ENCODE data around the gene GADD45B.

Gene GADD45B

GRCh38 chr19:2475702-2476450 is at the start of gene GADD45B:
Gene GADD45B (plus strand): TSS chr19:2476127. CDS start chr19:2476359, 232 bp downstream.
- H3K9ac ChIP-seq (ENCODE audit: low read depth, low read length): peak within 1 kb of the TSS; percentile 71; the same call in 1 of the 2 replicates
- no peak within 1 kb of the TSS for H3K27ac ChIP-seq (ENCODE audit: low read length)
- no peaks in the 10 kb centered on the region for H3K36me3 ChIP-seq (ENCODE audit: insufficient read depth, low read depth, low read length)
- H3K4me3 ChIP-seq (ENCODE audit: low read length): peak within 1 kb of the TSS; percentile 90
- no peaks in the 10 kb centered on the region for H3K9me3 ChIP-seq (ENCODE audit: insufficient read depth, low read depth, low read length)
- peaks cover 2% of the 10 kb centered on the region; the same call in 1 of the 2 replicates for H3K4me1 ChIP-seq (ENCODE audit: insufficient read depth, low read length)
- H3K27me3 ChIP-seq (ENCODE audit: insufficient read depth, low read length): peaks cover 59% of the 10 kb centered on the region

- Histone ChIP-seq H3K4me3 (ENCODE audit: low read length) (peak overlapping the region; percentile 93), H3K36me3 (ENCODE audit: insufficient read depth, low read depth, low read length) (peaks cover 25% of the 10 kb centered on the region), H3K9me3 (ENCODE audit: insufficient read depth, low read depth, low read length) (no peaks in the 10 kb centered on the region), H3K9ac (ENCODE audit: low read depth, low read length) (peak overlapping the region; percentile 99), H3K4me1 (ENCODE audit: insufficient read depth, low read length) (peaks cover 6% of the 10 kb centered on the region; the same call in 1 of the 2 replicates), H3K27ac (ENCODE audit: low read length) (peak overlapping the region; percentile 98), H3K27me3 (ENCODE audit: insufficient read depth, low read length) (no peaks in the 10 kb centered on the region)
These were observed 49.1 kb upstream of the GADD45B start for GRCh38 chr19:2426611-2427428.

GRCh38 chr19:2427429-2428320 is 48.3 kb upstream of the GADD45B start, which contains the start of gene TIMM13:
Gene TIMM13 (minus strand): TSS chr19:2427586. CDS start chr19:2427533, 53 bp downstream.
- Histone ChIP-seq H3K4me1 (ENCODE audit: insufficient read depth, low read length) (peaks cover 6% of the 10 kb centered on the region; the same call in 1 of the 2 replicates), H3K9ac (ENCODE audit: low read depth, low read length) (peak within 1 kb of the TSS; percentile 99), H3K27me3 (ENCODE audit: insufficient read depth, low read length) (no peaks in the 10 kb centered on the region), H3K4me3 (ENCODE audit: low read length) (peak within 1 kb of the TSS; percentile 93), H3K9me3 (ENCODE audit: insufficient read depth, low read depth, low read length) (no peaks in the 10 kb centered on the region), H3K27ac (ENCODE audit: low read length) (peak within 1 kb of the TSS; percentile 98), H3K36me3 (ENCODE audit: insufficient read depth, low read depth, low read length) (peaks cover 31% of the 10 kb centered on the region)

- Histone ChIP-seq H3K27ac (ENCODE audit: low read length) (peak overlapping the region; percentile 98), H3K9ac (ENCODE audit: low read depth, low read length) (peak overlapping the region; percentile 99; the same call in 1 of the 2 replicates), H3K4me1 (ENCODE audit: insufficient read depth, low read length) (peaks cover 6% of the 10 kb centered on the region; the same call in 1 of the 2 replicates), H3K36me3 (ENCODE audit: insufficient read depth, low read depth, low read length) (peaks cover 31% of the 10 kb centered on the region), H3K9me3 (ENCODE audit: insufficient read depth, low read depth, low read length) (no peaks in the 10 kb centered on the region), H3K27me3 (ENCODE audit: insufficient read depth, low read length) (no peaks in the 10 kb centered on the region), H3K4me3 (ENCODE audit: low read length) (peak overlapping the region; percentile 93)
These were observed 47.6 kb upstream of the GADD45B start for GRCh38 chr19:2428321-2428690.

GRCh38 chr19:2428756-2429711 is 46.9 kb upstream of the GADD45B start:
- Histone ChIP-seq H3K27ac (ENCODE audit: low read length) (no peak overlapping the region), H3K36me3 (ENCODE audit: insufficient read depth, low read depth, low read length) (peaks cover 35% of the 10 kb centered on the region), H3K4me3 (ENCODE audit: low read length) (peak overlapping the region; percentile 93; the same call in 1 of the 2 replicates), H3K9me3 (ENCODE audit: insufficient read depth, low read depth, low read length) (no peaks in the 10 kb centered on the region), H3K4me1 (ENCODE audit: insufficient read depth, low read length) (peaks cover 6% of the 10 kb centered on the region; the same call in 1 of the 2 replicates), H3K27me3 (ENCODE audit: insufficient read depth, low read length) (no peaks in the 10 kb centered on the region), H3K9ac (ENCODE audit: low read depth, low read length) (peak overlapping the region; percentile 99; the same call in 1 of the 2 replicates)

GRCh38 chr19:2429917-2430535 is 45.9 kb upstream of the GADD45B start:
- H3K27me3 ChIP-seq (ENCODE audit: insufficient read depth, low read length): no peaks in the 10 kb centered on the region
- no peak overlapping the region for H3K27ac ChIP-seq (ENCODE audit: low read length)
- no peaks in the 10 kb centered on the region for H3K9me3 ChIP-seq (ENCODE audit: insufficient read depth, low read depth, low read length)
- no peak overlapping the region for H3K9ac ChIP-seq (ENCODE audit: low read depth, low read length)
- peaks cover 6% of the 10 kb centered on the region; the same call in 1 of the 2 replicates for H3K4me1 ChIP-seq (ENCODE audit: insufficient read depth, low read length)
- H3K4me3 ChIP-seq (ENCODE audit: low read length): no peak overlapping the region
- H3K36me3 ChIP-seq (ENCODE audit: insufficient read depth, low read depth, low read length): peaks cover 44% of the 10 kb centered on the region

GRCh38 chr19:2431318-2432055 is 44.4 kb upstream of the GADD45B start:
- peaks cover 6% of the 10 kb centered on the region; the same call in 1 of the 2 replicates for H3K4me1 ChIP-seq (ENCODE audit: insufficient read depth, low read length)
- H3K27ac ChIP-seq (ENCODE audit: low read length): no peak overlapping the region
- H3K36me3 ChIP-seq (ENCODE audit: insufficient read depth, low read depth, low read length): peaks cover 50% of the 10 kb centered on the region
- no peaks in the 10 kb centered on the region for H3K27me3 ChIP-seq (ENCODE audit: insufficient read depth, low read length)
- H3K9me3 ChIP-seq (ENCODE audit: insufficient read depth, low read depth, low read length): no peaks in the 10 kb centered on the region
- H3K9ac ChIP-seq (ENCODE audit: low read depth, low read length): no peak overlapping the region
- H3K4me3 ChIP-seq (ENCODE audit: low read length): no peak overlapping the region

- Histone ChIP-seq H3K4me1 (ENCODE audit: insufficient read depth, low read length) (peaks cover 6% of the 10 kb centered on the region; the same call in 1 of the 2 replicates), H3K9ac (ENCODE audit: low read depth, low read length) (no peak overlapping the region), H3K27me3 (ENCODE audit: insufficient read depth, low read length) (no peaks in the 10 kb centered on the region), H3K36me3 (ENCODE audit: insufficient read depth, low read depth, low read length) (peaks cover 54% of the 10 kb centered on the region), H3K4me3 (ENCODE audit: low read length) (no peak overlapping the region), H3K27ac (ENCODE audit: low read length) (no peak overlapping the region), H3K9me3 (ENCODE audit: insufficient read depth, low read depth, low read length) (no peaks in the 10 kb centered on the region)
These were observed 43.6 kb upstream of the GADD45B start for GRCh38 chr19:2432131-2432848.

GRCh38 chr19:2433854-2434253 is 42.1 kb upstream of the GADD45B start:
- H3K36me3 ChIP-seq (ENCODE audit: insufficient read depth, low read depth, low read length): peaks cover 70% of the 10 kb centered on the region

More at GRCh38 chr19:2433854-2434253, 42.1 kb upstream of the GADD45B start:
- no peak overlapping the region for H3K27ac ChIP-seq (ENCODE audit: low read length)
- no peaks in the 10 kb centered on the region for H3K9me3 ChIP-seq (ENCODE audit: insufficient read depth, low read depth, low read length)
- H3K4me3 ChIP-seq (ENCODE audit: low read length): no peak overlapping the region
- H3K27me3 ChIP-seq (ENCODE audit: insufficient read depth, low read length): no peaks in the 10 kb centered on the region
- no peaks in the 10 kb centered on the region for H3K4me1 ChIP-seq (ENCODE audit: insufficient read depth, low read length)
- H3K9ac ChIP-seq (ENCODE audit: low read depth, low read length): no peak overlapping the region
